Pancreas (tissue), 10 donors: ENCODE measurements around the gene CDH26. TPM values are rescaled to one million over a fixed set of nuclear protein-coding genes. Genes with fewer than 3 reads are reported as not detected.

Experiments
- ATAC-seq, 4 donors: fragments of 200-7000 bp; cut with Tn5 transposase; one replicate each; pipeline versions ENCODE4 v1.8.0 to v1.9.1; 2020; ENCODE audit warnings: mild to moderate bottlenecking in 4 of 4, moderate library complexity in 4 of 4
- DNase-seq, 6 donors: peaks; one replicate each; pipeline ENCODE4 v3.0.0-alpha.2; 2020
- FAIRE-seq: peaks from 2 replicates; lab custom pipeline; 2012; peaks lifted over from hg19 to GRCh38; lab: Jason Lieb, UNC
- H3K27ac ChIP-seq, 4 donors: fragments of 200-600 bp; sonication (generic); 1 replicate in 3 of 4; 2 replicates in 1 of 4; pipeline versions ENCODE4 v1.5.0 to v1.8.0; 2020
- H3K27me3 ChIP-seq, 4 donors: fragments of 200-600 bp; one replicate each; pipeline ENCODE4 v1.8.0; 2021
- H3K36me3 ChIP-seq, 3 donors: fragments of 200-600 bp; sonication (generic) in 1 of 3; one replicate each; pipeline versions ENCODE4 v1.5.0 to v1.8.0; 2020 to 2021
- H3K4me1 ChIP-seq, 3 donors: fragments of 200-600 bp; one replicate each; pipeline ENCODE4 v1.8.0; 2021
- H3K4me3 ChIP-seq, 4 donors: fragments of 200-600 bp; sonication (generic) in 2 of 4; one replicate each; pipeline versions ENCODE4 v1.5.0 to v1.8.0; 2020 to 2021
- H3K9me3 ChIP-seq, 4 donors: fragments of 200-600 bp; one replicate each; pipeline ENCODE4 v1.8.0; 2021
- WGBS, 2 donors: extraction: QIAGEN DNeasy Blood & Tissue Kit; methylation state at CpG; one replicate each; pipeline ENCODE4 v1.1.7; 2013; 5-methylcytosine and 5-hydroxymethylcytosine counted together
- intact Hi-C, 3 donors: fragments of 100-400 bp; cut with DNase I; formaldehyde crosslinking; loops; one replicate each; pipeline versions ENCODE4 v1.11.1 to v1.14.2; 2022
- polyA plus RNA-seq, 2 donors: library from polyadenylated mRNA; stranded (reverse); fragments of 200-250 nt; gene quantifications; one replicate each; pipeline ENCODE4 v1.2.3, GENCODE V29; 2013
- total RNA-seq, 6 donors: library from RNA; stranded (reverse); fragmentation: NEBNext Ultra II Directional in 4 of 6; extraction: Animal tissue kit (Norgen Biotek cat#: 25700) in 4 of 6; gene quantifications; one replicate each; pipeline versions ENCODE4 v1.2.1 to v1.2.4, GENCODE V29; 2021 to 2023
- TF ChIP-seq, protein P1 (sequence below), 4 donors: fragments of 200-600 bp; sonication (generic) in 3 of 4; IDR thresholded peaks; one replicate each; pipeline versions ENCODE4 v1.5.0 to v1.8.0; 2021; ENCODE audit warnings: antibody characterized with exemption in 4 of 4
- donor health status: healthy with polysubstance abuse.
- donor health status: DM: no; HTN: no; CAD: no; lungs with moderate emphysema.
- donor health status: DM: no; HTN: no; CAD: no.
- donor health status: control.
- donor health status: control.
- donor health status: Bipolar disorder and iron deficiency.
- donor health status: DM: yes; HTN: yes; CAD: no.
- donor health status: DM: no; HTN: no; CAD: no.
- donor health status: DM: no; HTN: no; CAD: no.
- donor health status: DM: yes; HTN: yes; CAD: no.

Gene CDH26
- total and polyA plus RNA-seq, 8 donors, result 0.13 to 1.1 (median 0.48) TPM

GRCh38 chr20:59985164-59985563 is 26.9 kb downstream of the CDH26 start:
- H3K4me1 ChIP-seq, result no peaks in the 10 kb centered on the region
- H3K27ac ChIP-seq, result no peak overlapping the region
- no peaks in the 10 kb centered on the region for H3K9me3 ChIP-seq
- DNase-seq (no peak), FAIRE-seq (no peak), ATAC-seq (no peak)
- TF ChIP-seq, protein P1, sequence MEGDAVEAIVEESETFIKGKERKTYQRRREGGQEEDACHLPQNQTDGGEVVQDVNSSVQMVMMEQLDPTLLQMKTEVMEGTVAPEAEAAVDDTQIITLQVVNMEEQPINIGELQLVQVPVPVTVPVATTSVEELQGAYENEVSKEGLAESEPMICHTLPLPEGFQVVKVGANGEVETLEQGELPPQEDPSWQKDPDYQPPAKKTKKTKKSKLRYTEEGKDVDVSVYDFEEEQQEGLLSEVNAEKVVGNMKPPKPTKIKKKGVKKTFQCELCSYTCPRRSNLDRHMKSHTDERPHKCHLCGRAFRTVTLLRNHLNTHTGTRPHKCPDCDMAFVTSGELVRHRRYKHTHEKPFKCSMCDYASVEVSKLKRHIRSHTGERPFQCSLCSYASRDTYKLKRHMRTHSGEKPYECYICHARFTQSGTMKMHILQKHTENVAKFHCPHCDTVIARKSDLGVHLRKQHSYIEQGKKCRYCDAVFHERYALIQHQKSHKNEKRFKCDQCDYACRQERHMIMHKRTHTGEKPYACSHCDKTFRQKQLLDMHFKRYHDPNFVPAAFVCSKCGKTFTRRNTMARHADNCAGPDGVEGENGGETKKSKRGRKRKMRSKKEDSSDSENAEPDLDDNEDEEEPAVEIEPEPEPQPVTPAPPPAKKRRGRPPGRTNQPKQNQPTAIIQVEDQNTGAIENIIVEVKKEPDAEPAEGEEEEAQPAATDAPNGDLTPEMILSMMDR (IDR thresholded peaks at IDR 0.05), result no peak
- no peak overlapping the region for H3K4me3 ChIP-seq
- H3K36me3 ChIP-seq, result no peaks in the 10 kb centered on the region
- 86 to 89% methylated on average over 8 of the region's 8 CpGs for WGBS, 2 donors
- no peaks in the 10 kb centered on the region for H3K27me3 ChIP-seq
- intact Hi-C loops, result no loop called here

DNA sequence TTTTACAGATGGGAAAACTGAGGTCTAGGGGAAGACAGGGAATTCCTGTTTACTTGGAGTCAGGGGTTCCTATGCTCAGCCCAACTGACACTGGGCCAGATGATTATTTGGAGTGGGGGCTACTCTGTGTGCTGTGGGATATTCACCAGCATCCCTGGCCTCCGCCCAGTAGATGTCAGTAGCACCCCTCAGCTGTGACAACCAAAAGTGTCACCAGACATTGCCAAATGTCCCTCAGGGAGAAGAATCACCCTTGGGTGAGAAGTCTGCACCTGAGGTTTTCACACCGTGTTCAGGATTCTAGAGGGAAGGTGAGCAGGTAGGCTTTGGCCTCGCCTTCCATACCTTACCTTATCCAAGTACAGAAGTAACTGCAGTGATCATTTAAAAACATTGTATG is 27.6 kb downstream of the CDH26 start:
- DNase-seq (no peak), ATAC-seq (no peak), FAIRE-seq (no peak)
- no peaks in the 10 kb centered on the region for H3K36me3 ChIP-seq
- no peak overlapping the region for H3K4me3 ChIP-seq
- TF ChIP-seq, protein P1 (IDR thresholded peaks at IDR 0.05), result no peak
- WGBS, 2 donors, result 89 to 94% methylated on average over 3 of the region's 3 CpGs
- H3K27me3 ChIP-seq, result no peaks in the 10 kb centered on the region
- H3K4me1 ChIP-seq, result no peaks in the 10 kb centered on the region
- intact Hi-C loops, result no loop called here
- no peak overlapping the region for H3K27ac ChIP-seq
- H3K9me3 ChIP-seq, result no peaks in the 10 kb centered on the region

- intact Hi-C loops, result no loop called here
- 88 to 92% methylated on average over 7 of the region's 7 CpGs for WGBS, 2 donors
- Histone ChIP-seq H3K27ac (no peak overlapping the region), H3K27me3 (no peaks in the 10 kb centered on the region), H3K9me3 (no peaks in the 10 kb centered on the region), H3K4me3 (no peak overlapping the region), H3K36me3 (no peaks in the 10 kb centered on the region), H3K4me1 (no peaks in the 10 kb centered on the region)
- FAIRE-seq, result no peak
- no peak for ATAC-seq
- no peak for DNase-seq
- TF ChIP-seq, protein P1 (IDR thresholded peaks at IDR 0.05), result no peak
These were observed 28.9 kb downstream of the CDH26 start for GRCh38 chr20:59987135-59987534.

DNA sequence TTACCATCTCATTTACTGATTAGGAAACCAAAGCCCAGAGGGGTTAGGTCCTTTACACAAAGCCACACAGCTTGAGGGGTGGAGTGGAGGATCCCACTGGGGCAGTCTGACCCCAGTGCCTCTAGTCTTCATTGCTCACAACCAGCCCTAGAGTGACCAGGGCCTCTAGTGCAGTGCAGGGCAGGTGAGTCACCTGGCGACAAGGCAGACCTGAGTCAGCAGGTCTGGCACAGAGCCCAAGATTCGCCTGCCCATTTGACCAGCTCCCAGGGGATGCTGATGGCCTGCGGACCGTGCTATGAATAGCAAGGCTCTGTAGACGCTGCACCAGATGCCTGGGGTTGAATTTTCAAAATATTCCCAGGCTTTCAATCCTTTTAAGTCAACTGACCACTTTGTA is 29.9 kb downstream of the CDH26 start:
- TF ChIP-seq, protein P1 (IDR thresholded peaks at IDR 0.05), result no peak
- WGBS, 2 donors, result 63% methylated on average over 5 of the region's 5 CpGs
- ATAC-seq (peak; percentile 48 to 69 (median 60)), DNase-seq (peak in 4 of 6 donors; percentile 6 to 77 (median 61)), FAIRE-seq (no peak)
- no peak overlapping the region for H3K27ac ChIP-seq
- no peaks in the 10 kb centered on the region for H3K4me1 ChIP-seq
- H3K9me3 ChIP-seq, result no peaks in the 10 kb centered on the region
- H3K27me3 ChIP-seq, result no peaks in the 10 kb centered on the region
- intact Hi-C loops, result no loop called here
- no peak overlapping the region for H3K4me3 ChIP-seq
- H3K36me3 ChIP-seq, result no peaks in the 10 kb centered on the region

DNA sequence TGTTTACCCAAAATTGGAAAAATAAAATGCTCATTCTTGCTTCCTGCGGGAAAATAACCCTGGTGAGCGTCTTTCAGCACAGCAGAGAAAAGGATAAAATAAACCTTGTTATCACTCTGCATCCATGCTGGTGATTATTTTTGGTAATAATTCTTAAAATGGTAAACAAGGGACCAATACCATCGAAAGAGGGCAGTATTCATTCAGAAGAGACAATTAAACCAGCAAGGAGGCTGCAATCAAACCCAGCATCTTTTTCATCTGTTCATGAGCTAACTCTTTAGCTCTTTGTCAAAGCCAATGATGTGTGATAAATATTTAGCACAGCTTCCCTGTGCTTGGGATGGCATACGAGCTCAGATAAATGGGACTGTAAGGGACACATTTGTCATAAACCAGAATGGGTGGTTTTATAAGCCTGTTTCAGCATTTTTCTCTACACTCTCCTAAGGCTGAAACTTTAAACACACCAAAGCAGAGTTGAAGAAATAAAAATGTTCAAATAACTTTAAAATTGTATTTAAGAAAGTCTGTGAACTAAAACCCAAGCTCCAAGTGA is 34.4 kb downstream of the CDH26 start:
- no peaks in the 10 kb centered on the region for H3K36me3 ChIP-seq
- FAIRE-seq, result no peak
- ATAC-seq, result no peak
- no peaks in the 10 kb centered on the region for H3K4me1 ChIP-seq
- intact Hi-C loops, result no loop called here
- TF ChIP-seq, protein P1 (IDR thresholded peaks at IDR 0.05), result no peak
- H3K9me3 ChIP-seq, result no peaks in the 10 kb centered on the region
- WGBS, 2 donors, result 75 to 80% methylated on average over 4 of the region's 4 CpGs
- no peak for DNase-seq
- H3K27me3 ChIP-seq, result no peaks in the 10 kb centered on the region
- no peak overlapping the region for H3K4me3 ChIP-seq
- H3K27ac ChIP-seq, result no peak overlapping the region
